ENCODE data around the gene COL6A3.

Gene COL6A3

DNA sequence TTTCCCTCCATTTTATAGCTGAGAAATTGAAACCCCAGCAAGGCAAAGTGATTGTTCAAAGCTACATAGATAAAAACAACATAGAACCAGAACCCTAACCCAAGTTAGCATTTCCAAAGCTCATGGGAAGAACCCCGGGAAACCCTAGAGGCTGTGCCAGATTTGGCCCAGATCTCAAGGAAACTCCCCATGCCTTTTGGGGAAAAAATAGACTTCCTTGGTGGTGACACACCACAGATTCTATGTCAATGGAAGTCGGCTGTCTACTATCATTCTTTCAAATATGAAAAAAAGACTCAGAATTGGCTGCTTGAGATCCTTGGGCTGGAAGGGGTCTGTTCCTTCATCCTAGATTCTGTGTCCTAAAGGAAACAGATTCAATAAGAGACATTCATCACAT is 8.4 kb downstream of the COL6A3 start:
- H3K27ac ChIP-seq (ENCODE audit: low read depth in 2 of 2, low read length in 2 of 2): no peak overlapping the region
- no peak overlapping the region for H3K4me3 ChIP-seq (ENCODE audit: low read length in 2 of 2)

GRCh38 chr2:237405006-237405559 is 8.9 kb downstream of the COL6A3 start:
- no peaks in the 10 kb centered on the region for H3K36me3 ChIP-seq (ENCODE audit: control insufficient read depth in 2 of 2, insufficient read depth in 2 of 2, low read length in 2 of 2)
- no peaks in the 10 kb centered on the region for H3K27me3 ChIP-seq (ENCODE audit: control insufficient read depth in 2 of 2, insufficient read depth in 2 of 2, low read length in 2 of 2)
- H3K4me3 ChIP-seq (ENCODE audit: low read length in 2 of 2): no peak overlapping the region
- no peaks in the 10 kb centered on the region for H3K9me3 ChIP-seq (ENCODE audit: control insufficient read depth in 2 of 2, low read length in 2 of 2)
- no peak overlapping the region for H3K9ac ChIP-seq (ENCODE audit: low read depth in 1 of 2, low read length in 2 of 2)
- peaks cover 0 to 3% of the 10 kb centered on the region in 2 donors for H3K4me1 ChIP-seq (ENCODE audit: control insufficient read depth in 2 of 2, insufficient read depth in 2 of 2, low read length in 2 of 2)
- H3K27ac ChIP-seq (ENCODE audit: low read depth in 2 of 2, low read length in 2 of 2): no peak overlapping the region

More for the DNA sequence above, 8.4 kb downstream of the COL6A3 start:
- no peaks in the 10 kb centered on the region for H3K27me3 ChIP-seq (ENCODE audit: control insufficient read depth in 2 of 2, insufficient read depth in 2 of 2, low read length in 2 of 2)
- no peaks in the 10 kb centered on the region for H3K36me3 ChIP-seq (ENCODE audit: control insufficient read depth in 2 of 2, insufficient read depth in 2 of 2, low read length in 2 of 2)
- no peaks in the 10 kb centered on the region for H3K9me3 ChIP-seq (ENCODE audit: control insufficient read depth in 2 of 2, low read length in 2 of 2)
- no peak overlapping the region for H3K9ac ChIP-seq (ENCODE audit: low read depth in 1 of 2, low read length in 2 of 2)
- H3K4me1 ChIP-seq (ENCODE audit: control insufficient read depth in 2 of 2, insufficient read depth in 2 of 2, low read length in 2 of 2): peaks cover 0 to 3% of the 10 kb centered on the region in 2 donors

DNA sequence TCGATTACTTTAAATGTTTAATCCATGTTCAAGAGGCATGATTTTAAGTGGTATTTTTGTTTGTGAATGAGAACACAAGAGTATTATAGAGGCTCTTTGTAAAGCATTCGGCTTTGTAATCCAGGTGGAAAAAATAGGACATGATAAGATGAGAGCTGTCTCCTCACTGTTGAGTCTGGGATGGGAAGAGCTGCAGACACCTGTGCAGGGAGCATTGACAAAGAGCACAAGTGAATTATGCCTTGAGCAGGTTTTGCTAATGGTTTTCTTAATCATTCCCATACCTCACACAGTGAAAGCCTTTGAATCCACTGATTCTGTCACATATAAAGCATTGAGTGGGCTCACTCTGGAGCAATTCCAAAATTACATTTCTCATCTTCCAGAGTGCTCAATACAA is 9.6 kb downstream of the COL6A3 start:
- Histone ChIP-seq H3K4me1 (ENCODE audit: control insufficient read depth in 2 of 2, insufficient read depth in 2 of 2, low read length in 2 of 2) (no peaks in the 10 kb centered on the region), H3K27me3 (ENCODE audit: control insufficient read depth in 2 of 2, insufficient read depth in 2 of 2, low read length in 2 of 2) (no peaks in the 10 kb centered on the region), H3K27ac (ENCODE audit: low read depth in 2 of 2, low read length in 2 of 2) (no peak overlapping the region), H3K9ac (ENCODE audit: low read depth in 1 of 2, low read length in 2 of 2) (no peak overlapping the region), H3K4me3 (ENCODE audit: low read length in 2 of 2) (no peak overlapping the region), H3K36me3 (ENCODE audit: control insufficient read depth in 2 of 2, insufficient read depth in 2 of 2, low read length in 2 of 2) (no peaks in the 10 kb centered on the region), H3K9me3 (ENCODE audit: control insufficient read depth in 2 of 2, low read length in 2 of 2) (no peaks in the 10 kb centered on the region)

- H3K9me3 ChIP-seq (ENCODE audit: control insufficient read depth in 2 of 2, low read length in 2 of 2): no peaks in the 10 kb centered on the region
- no peak overlapping the region for H3K4me3 ChIP-seq (ENCODE audit: low read length in 2 of 2)
- no peaks in the 10 kb centered on the region for H3K4me1 ChIP-seq (ENCODE audit: control insufficient read depth in 2 of 2, insufficient read depth in 2 of 2, low read length in 2 of 2)
- no peak overlapping the region for H3K9ac ChIP-seq (ENCODE audit: low read depth in 1 of 2, low read length in 2 of 2)
- no peaks in the 10 kb centered on the region for H3K27me3 ChIP-seq (ENCODE audit: control insufficient read depth in 2 of 2, insufficient read depth in 2 of 2, low read length in 2 of 2)
- no peaks in the 10 kb centered on the region for H3K36me3 ChIP-seq (ENCODE audit: control insufficient read depth in 2 of 2, insufficient read depth in 2 of 2, low read length in 2 of 2)
- no peak overlapping the region for H3K27ac ChIP-seq (ENCODE audit: low read depth in 2 of 2, low read length in 2 of 2)
These were observed 10.7 kb downstream of the COL6A3 start for GRCh38 chr2:237403024-237403882.

GRCh38 chr2:237400199-237400598 is 13.8 kb downstream of the COL6A3 start:
- peaks cover 0 to 3% of the 10 kb centered on the region in 2 donors for H3K27me3 ChIP-seq (ENCODE audit: control insufficient read depth in 2 of 2, insufficient read depth in 2 of 2, low read length in 2 of 2)
- H3K4me1 ChIP-seq (ENCODE audit: control insufficient read depth in 2 of 2, insufficient read depth in 2 of 2, low read length in 2 of 2): no peaks in the 10 kb centered on the region
- H3K27ac ChIP-seq (ENCODE audit: low read depth in 2 of 2, low read length in 2 of 2): no peak overlapping the region
- H3K9ac ChIP-seq (ENCODE audit: low read depth in 1 of 2, low read length in 2 of 2): no peak overlapping the region
- H3K36me3 ChIP-seq (ENCODE audit: control insufficient read depth in 2 of 2, insufficient read depth in 2 of 2, low read length in 2 of 2): no peaks in the 10 kb centered on the region
- no peak overlapping the region for H3K4me3 ChIP-seq (ENCODE audit: low read length in 2 of 2)
- no peaks in the 10 kb centered on the region for H3K9me3 ChIP-seq (ENCODE audit: control insufficient read depth in 2 of 2, low read length in 2 of 2)

GRCh38 chr2:237397072-237397471 is 16.9 kb downstream of the COL6A3 start:
- H3K9ac ChIP-seq (ENCODE audit: low read depth in 1 of 2, low read length in 2 of 2): no peak overlapping the region
- no peak overlapping the region for H3K27ac ChIP-seq (ENCODE audit: low read depth in 2 of 2, low read length in 2 of 2)
- H3K36me3 ChIP-seq (ENCODE audit: control insufficient read depth in 2 of 2, insufficient read depth in 2 of 2, low read length in 2 of 2): no peaks in the 10 kb centered on the region
- H3K4me1 ChIP-seq (ENCODE audit: control insufficient read depth in 2 of 2, insufficient read depth in 2 of 2, low read length in 2 of 2): no peaks in the 10 kb centered on the region
- no peaks in the 10 kb centered on the region for H3K9me3 ChIP-seq (ENCODE audit: control insufficient read depth in 2 of 2, low read length in 2 of 2)
- H3K4me3 ChIP-seq (ENCODE audit: low read length in 2 of 2): no peak overlapping the region
- peaks cover 0 to 3% of the 10 kb centered on the region in 2 donors for H3K27me3 ChIP-seq (ENCODE audit: control insufficient read depth in 2 of 2, insufficient read depth in 2 of 2, low read length in 2 of 2)

GRCh38 chr2:237393523-237393922 is 20.4 kb downstream of the COL6A3 start:
- Histone ChIP-seq H3K36me3 (ENCODE audit: control insufficient read depth in 2 of 2, insufficient read depth in 2 of 2, low read length in 2 of 2) (no peaks in the 10 kb centered on the region), H3K4me1 (ENCODE audit: control insufficient read depth in 2 of 2, insufficient read depth in 2 of 2, low read length in 2 of 2) (no peaks in the 10 kb centered on the region), H3K9ac (ENCODE audit: low read depth in 1 of 2, low read length in 2 of 2) (no peak overlapping the region), H3K4me3 (ENCODE audit: low read length in 2 of 2) (no peak overlapping the region), H3K9me3 (ENCODE audit: control insufficient read depth in 2 of 2, low read length in 2 of 2) (no peaks in the 10 kb centered on the region), H3K27me3 (ENCODE audit: control insufficient read depth in 2 of 2, insufficient read depth in 2 of 2, low read length in 2 of 2) (peaks cover 0 to 3% of the 10 kb centered on the region in 2 donors), H3K27ac (ENCODE audit: low read depth in 2 of 2, low read length in 2 of 2) (no peak overlapping the region)

GRCh38 chr2:237392186-237392585 is 21.8 kb downstream of the COL6A3 start:
- H3K4me3 ChIP-seq (ENCODE audit: low read length in 2 of 2): no peak overlapping the region
- no peak overlapping the region for H3K9ac ChIP-seq (ENCODE audit: low read depth in 1 of 2, low read length in 2 of 2)
- no peaks in the 10 kb centered on the region for H3K4me1 ChIP-seq (ENCODE audit: control insufficient read depth in 2 of 2, insufficient read depth in 2 of 2, low read length in 2 of 2)
- H3K27me3 ChIP-seq (ENCODE audit: control insufficient read depth in 2 of 2, insufficient read depth in 2 of 2, low read length in 2 of 2): peaks cover 0 to 3% of the 10 kb centered on the region in 2 donors
- H3K36me3 ChIP-seq (ENCODE audit: control insufficient read depth in 2 of 2, insufficient read depth in 2 of 2, low read length in 2 of 2): peaks cover 0 to 3% of the 10 kb centered on the region in 2 donors
- H3K9me3 ChIP-seq (ENCODE audit: control insufficient read depth in 2 of 2, low read length in 2 of 2): no peaks in the 10 kb centered on the region
- no peak overlapping the region for H3K27ac ChIP-seq (ENCODE audit: low read depth in 2 of 2, low read length in 2 of 2)

- Histone ChIP-seq H3K9me3 (ENCODE audit: control insufficient read depth in 2 of 2, low read length in 2 of 2) (no peaks in the 10 kb centered on the region), H3K27me3 (ENCODE audit: control insufficient read depth in 2 of 2, insufficient read depth in 2 of 2, low read length in 2 of 2) (no peaks in the 10 kb centered on the region), H3K36me3 (ENCODE audit: control insufficient read depth in 2 of 2, insufficient read depth in 2 of 2, low read length in 2 of 2) (peaks cover 0 to 3% of the 10 kb centered on the region in 2 donors), H3K9ac (ENCODE audit: low read depth in 1 of 2, low read length in 2 of 2) (no peak overlapping the region), H3K27ac (ENCODE audit: low read depth in 2 of 2, low read length in 2 of 2) (no peak overlapping the region), H3K4me3 (ENCODE audit: low read length in 2 of 2) (no peak overlapping the region), H3K4me1 (ENCODE audit: control insufficient read depth in 2 of 2, insufficient read depth in 2 of 2, low read length in 2 of 2) (no peaks in the 10 kb centered on the region)
These were observed 22.8 kb downstream of the COL6A3 start for GRCh38 chr2:237391140-237391539.

DNA sequence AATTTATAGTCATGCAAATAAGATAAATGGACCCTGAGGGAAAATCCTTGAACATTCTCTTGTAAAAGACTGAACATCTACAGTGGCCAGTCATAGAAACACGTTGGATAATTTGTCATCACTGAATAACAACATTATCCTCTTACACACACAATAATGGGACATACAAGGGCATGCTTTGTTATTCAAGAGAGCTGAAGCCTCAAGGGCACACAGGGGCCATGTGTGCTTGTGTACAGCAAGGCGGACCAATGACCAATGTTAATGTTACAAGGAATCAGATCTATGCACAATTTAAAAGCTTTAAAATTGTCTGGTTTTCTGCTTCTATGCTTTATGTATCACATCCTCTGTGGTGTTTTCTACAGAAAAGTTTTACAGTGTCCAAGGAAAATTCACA is 23.7 kb downstream of the COL6A3 start:
- H3K9ac ChIP-seq (ENCODE audit: low read depth in 1 of 2, low read length in 2 of 2): no peak overlapping the region
- no peaks in the 10 kb centered on the region for H3K27me3 ChIP-seq (ENCODE audit: control insufficient read depth in 2 of 2, insufficient read depth in 2 of 2, low read length in 2 of 2)
- H3K9me3 ChIP-seq (ENCODE audit: control insufficient read depth in 2 of 2, low read length in 2 of 2): no peaks in the 10 kb centered on the region
- H3K4me1 ChIP-seq (ENCODE audit: control insufficient read depth in 2 of 2, insufficient read depth in 2 of 2, low read length in 2 of 2): no peaks in the 10 kb centered on the region
- no peak overlapping the region for H3K4me3 ChIP-seq (ENCODE audit: low read length in 2 of 2)
- H3K27ac ChIP-seq (ENCODE audit: low read depth in 2 of 2, low read length in 2 of 2): no peak overlapping the region
- H3K36me3 ChIP-seq (ENCODE audit: control insufficient read depth in 2 of 2, insufficient read depth in 2 of 2, low read length in 2 of 2): peaks cover 0 to 3% of the 10 kb centered on the region in 2 donors

Data from mucosa of rectum (tissue), 2 donors.